ENCODE measurements around the gene TRIP12. TPM values are rescaled to one million over a fixed set of nuclear protein-coding genes. Genes with fewer than 3 reads are reported as not detected.
A peak's percentile ranks its signal among the peaks of the same experiment; 100 is the strongest.
"Not testable (repeated sequence)": the region's sequence is repeated elsewhere in the genome, so short reads cannot be mapped to it uniquely, and the experiment has no call there.

TRIP12 gene
- total RNA-seq, 2 donors from 2014 or later: 194 to 200 TPM

DNA sequence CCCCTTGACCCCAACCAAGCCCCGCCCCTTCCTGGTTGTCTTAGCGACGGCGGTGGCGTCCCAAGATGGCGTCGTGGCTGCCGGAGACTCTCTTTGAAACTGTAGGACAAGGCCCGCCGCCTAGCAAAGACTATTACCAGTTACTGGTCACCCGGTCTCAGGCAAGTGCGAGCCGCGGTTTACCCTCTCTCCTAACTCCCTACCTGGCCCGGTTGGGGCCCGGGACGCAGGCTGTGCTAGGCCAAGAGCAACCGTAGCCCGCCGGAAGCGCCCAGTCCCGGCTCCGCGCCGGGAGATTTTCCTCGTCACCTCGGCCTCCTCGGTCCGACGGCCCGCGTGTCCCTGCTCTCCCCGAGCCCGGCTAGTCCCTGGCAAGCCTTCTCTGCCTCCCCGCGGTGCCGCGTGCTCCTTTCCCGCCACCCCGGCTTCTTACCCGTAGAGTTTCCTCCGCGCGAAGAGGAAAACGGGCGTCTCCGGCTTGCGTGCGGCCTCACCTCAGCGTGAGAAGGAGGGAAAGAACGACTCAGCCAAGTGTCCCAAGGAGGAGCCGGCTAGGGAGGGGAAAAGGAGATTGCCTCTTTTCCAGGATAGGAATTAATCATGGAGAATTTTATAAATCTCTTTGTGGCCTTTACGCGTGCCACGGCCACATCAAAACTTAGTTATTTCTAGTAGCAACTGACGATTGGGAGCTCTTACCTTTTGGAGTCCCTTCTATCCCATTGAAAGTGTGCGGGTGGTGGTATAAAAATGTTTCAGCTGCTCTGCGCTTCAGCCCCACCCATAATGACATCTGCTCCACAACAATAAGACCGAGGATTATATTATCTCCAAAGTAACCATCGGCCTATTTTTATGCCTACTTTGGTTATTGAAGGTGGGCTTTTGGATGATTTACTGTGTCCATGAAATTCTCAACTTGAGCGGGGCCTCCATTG, 909 bp upstream of the TRIP12 start, which contains the start of gene FBXO36:
TSS of gene FBXO36 (plus strand) at position 55 of the 938 bp plus-strand sequence. CDS start at position 66, 11 bp downstream.
- intact Hi-C loops (cut with DNase I): no loop called here
- DNase-seq (ENCODE audit: low spot score): peak; percentile 95

DNA sequence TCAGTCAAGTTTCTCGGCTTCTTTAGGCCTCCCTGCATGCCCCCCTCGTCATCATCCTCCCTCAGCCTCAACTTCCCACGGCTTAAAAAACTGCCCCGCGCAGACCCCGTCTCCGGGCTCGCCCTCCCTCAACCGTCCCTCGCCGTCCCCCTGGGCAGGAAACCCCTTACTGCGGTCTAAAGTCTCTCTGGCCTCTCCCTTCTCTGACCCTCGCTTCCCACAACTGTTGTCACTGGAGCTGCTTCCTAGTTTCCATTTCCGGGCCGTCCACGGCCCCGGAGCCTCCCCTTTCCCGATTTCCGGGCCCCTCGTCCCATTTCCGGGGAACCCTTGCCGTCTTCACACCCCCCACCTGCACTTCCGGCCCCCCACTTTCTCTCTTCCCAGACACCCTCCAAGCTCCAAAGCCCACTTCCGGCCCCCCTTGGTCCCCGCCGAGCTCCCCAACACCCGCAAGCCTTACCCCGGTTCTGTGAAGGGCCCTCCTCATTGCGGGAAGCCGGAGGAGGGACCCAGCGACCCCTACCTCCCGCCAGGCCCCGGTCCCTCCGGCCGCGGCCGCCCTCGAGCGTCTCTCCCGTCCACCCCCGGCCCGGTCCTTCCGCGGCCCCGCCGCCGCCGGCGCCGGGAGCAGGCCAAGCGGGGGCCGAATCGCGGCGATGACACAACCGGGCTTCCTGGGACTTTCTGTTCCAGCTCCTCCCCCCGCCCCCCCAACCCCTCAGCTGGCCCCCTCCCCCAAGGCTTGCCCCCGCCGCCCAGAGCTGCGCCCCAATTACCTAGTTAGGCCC, 513 bp downstream of the TRIP12 start:
- intact Hi-C loops (cut with DNase I): no loop called here
- peak; percentile 92 for DNase-seq (ENCODE audit: low spot score)

DNA sequence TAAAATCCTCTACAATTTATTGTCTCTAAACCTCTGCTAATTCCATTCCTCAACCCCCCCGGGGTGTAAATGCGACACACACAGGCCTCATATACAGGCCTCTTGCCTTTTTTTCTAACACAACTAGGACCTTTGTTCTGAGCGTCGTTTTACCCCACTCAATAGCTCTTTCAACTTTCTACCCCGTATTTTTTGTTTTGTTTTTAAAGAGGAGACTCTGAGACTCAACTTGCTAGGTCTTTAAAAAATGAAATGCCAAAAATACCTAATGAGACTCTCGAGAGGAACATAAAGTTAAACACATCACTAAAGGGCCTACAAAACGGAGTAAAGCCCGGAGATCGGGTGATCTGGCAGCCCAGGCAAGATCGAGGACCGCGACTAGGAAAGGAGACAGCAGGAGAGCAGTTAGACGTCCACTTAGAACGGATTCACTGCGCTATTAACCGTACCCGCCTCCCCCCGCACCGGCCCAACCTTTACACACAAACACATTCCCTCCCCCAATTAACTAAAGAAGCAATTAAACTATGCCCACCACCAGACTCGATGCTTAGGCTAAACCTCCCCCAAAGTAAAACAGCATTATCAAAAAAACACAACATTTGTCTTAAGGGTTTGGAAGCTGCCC, 1.7 kb downstream of the TRIP12 start:
- no peak for DNase-seq (ENCODE audit: low spot score)
- intact Hi-C loops (cut with DNase I): no loop called here

DNA sequence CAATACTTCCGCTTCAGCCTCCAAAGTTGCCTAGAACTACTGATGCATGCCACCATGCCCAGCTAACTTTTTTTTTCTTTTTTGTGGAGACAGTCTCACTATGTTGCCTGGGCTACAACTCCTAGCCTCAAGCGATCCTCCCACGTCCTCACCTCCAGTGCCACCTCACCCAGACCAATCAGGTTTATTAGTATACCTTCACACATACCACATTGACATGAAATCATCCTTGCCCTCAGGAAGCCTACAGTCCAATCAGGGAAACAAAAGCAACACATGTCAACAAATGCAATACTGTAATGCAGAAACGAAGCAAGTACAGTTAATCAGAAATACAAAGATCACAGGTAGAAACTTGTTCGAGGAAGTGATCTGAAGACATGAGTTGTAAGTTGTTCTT, 4.0 kb downstream of the TRIP12 start:
- no peak for DNase-seq (ENCODE audit: low spot score)
- intact Hi-C loops (cut with DNase I): no loop called here

DNA sequence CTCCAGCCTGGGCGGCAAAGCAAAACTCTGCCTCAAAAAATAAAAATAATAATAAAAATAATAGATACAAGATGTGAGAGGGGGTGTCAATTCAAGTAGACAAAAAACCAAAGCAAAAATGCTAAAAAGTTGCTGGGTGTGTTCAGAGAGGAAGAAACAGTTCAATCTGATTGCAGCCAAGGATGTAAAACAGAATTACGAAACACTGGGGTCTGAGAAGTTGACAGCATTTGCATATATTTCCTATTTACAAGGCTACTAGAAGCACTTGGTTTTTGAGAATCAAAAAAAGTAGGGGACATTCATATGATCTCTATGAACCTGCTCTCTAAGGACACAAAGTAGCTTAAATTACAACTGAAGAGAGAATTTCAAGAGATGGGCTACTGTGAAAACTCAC, 7.6 kb downstream of the TRIP12 start:
- intact Hi-C loops (cut with DNase I): no loop called here

DNA sequence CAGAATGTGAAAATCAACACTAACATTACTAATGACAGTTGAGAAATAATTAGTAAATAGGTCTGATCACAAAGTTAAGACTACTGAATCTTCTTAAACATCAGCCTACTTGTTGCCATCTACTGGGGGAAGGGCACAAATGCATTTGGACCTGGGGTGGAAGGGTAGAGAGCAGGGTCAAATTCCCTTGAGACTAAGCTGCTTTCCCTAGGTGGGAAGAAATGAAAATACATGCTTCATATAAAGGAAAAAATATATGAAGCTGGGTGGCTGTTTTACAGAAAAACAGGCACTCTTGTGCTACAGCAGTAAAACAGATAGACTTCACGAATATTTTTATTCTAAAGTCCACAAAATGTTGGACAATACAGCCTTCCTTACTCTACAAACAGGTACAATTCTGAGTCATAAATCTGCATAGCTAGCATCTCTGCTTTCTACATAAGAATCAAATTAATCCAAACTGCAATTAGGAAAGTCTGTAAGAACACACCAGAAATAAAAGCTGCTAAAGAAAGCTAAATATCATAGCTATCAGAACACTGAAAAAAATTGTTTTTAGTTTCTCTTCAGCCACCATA, 10.9 kb downstream of the TRIP12 start:
- DNase-seq (ENCODE audit: low spot score): no peak
- intact Hi-C loops (cut with DNase I): no loop called here

More for the DNA sequence above, 7.6 kb downstream of the TRIP12 start:
- no peak for DNase-seq (ENCODE audit: low spot score)

DNA sequence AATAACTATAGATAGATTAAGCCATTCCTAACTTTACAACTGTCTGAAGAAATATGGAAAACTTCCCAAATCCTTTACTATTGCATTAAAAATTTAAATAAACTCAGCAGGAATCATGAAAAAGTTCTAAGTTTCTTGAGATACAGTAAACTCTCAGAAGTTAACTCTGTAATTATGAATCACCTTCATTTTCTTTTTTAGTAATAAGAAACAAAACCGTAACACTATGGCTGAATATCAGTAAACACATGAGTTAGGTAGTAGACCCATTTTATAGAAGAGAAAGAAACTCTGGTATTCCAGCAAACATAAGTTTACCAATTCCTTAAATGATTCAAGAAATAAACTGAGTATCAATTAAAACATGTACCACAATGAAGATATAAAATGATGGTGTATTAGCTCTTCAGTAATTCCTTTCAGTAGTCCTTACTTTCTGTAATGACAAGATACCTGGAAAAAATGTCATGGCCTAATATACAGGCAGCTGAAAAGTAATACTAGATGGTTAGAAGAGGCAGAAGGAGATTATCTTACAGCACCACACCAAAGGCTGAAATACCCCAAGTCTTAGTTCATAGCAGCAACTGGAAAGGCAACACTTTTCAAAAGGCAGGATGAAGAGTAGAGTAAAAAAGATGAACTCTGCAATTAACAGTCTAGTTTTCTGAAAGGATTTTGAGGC, 11.5 kb downstream of the TRIP12 start:
- intact Hi-C loops (cut with DNase I): no loop called here
- DNase-seq (ENCODE audit: low spot score): no peak

DNA sequence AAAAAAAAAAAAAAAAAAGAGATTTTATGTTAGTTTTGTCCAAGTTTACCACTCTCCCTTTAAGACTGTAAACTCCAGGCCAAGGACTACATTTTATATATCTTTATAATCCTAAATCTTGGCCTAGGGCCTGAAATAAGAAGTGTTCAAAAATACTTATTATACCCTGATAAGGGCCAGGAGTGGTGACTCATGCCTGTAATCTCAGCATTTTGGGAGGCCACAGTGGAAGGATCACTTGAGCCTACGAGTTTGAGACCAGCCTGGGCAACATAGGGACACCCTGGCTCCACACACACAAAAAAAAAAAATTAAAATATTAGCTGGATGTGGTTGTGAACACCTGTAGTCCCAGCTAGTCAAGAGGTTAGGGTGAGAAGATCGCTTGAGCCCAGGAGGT, 12.7 kb downstream of the TRIP12 start:
- intact Hi-C loops (cut with DNase I): no loop called here
- no peak for DNase-seq (ENCODE audit: low spot score)

DNA sequence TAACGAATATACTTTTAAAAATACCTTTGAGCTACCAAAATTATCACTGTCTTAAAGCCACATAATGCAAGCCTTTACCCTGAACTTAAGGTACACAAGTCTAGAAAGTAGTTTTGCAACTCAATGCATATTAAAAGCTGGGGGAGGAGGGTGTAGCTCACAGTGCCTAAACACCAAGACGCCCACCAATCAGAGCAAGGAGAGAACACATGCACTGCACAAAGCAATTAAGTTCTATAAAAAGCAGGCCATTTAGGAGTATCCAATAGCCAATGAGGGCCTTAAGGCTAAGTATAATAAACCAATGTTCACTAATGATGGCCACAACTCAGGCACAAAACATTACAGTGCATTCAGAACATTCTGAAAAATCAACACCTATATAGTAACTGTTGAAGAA, 16.2 kb downstream of the TRIP12 start:
- intact Hi-C loops (cut with DNase I): no loop called here
- no peak for DNase-seq (ENCODE audit: low spot score)

DNA sequence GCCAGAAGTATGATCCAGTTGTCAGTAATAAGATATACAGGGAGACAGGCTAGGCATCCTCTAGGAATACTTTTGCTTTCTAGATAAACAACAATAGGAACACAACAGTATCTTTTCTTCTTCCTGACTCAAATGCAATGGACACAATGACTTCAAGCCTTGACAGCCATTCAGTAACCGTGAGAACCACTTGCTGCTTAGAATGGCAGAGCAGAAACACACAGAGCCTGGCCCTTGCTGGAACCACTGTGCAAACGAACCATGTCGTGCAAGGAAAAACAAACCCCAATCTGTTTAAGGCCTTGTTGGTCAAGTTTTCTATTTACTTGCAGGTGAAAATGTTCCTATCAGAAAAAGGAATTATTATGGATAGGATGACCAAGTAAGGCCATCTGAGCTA, 18.8 kb downstream of the TRIP12 start:
- intact Hi-C loops (cut with DNase I): no loop called here
- no peak for DNase-seq (ENCODE audit: low spot score)

DNA sequence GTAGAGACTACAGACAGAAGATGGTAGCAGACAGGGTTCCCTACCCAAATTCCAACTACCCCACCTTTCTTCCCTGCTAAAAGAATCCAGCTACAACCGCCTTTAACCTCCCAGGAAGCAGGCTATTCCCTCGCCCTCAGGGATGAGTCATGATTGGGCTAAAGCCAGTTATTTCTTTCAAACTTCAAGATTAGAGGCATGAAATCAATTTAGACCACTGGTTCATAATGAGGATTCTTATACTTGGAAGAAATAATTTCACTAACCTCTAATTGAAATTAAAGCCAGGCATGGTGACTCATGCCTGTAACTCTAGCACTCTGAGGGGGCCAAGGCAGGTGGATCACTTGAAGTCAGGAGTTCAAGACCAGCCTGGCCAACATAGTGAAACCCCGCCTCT, 20.0 kb downstream of the TRIP12 start:
- DNase-seq (ENCODE audit: low spot score): no peak
- intact Hi-C loops (cut with DNase I): no loop called here

DNA sequence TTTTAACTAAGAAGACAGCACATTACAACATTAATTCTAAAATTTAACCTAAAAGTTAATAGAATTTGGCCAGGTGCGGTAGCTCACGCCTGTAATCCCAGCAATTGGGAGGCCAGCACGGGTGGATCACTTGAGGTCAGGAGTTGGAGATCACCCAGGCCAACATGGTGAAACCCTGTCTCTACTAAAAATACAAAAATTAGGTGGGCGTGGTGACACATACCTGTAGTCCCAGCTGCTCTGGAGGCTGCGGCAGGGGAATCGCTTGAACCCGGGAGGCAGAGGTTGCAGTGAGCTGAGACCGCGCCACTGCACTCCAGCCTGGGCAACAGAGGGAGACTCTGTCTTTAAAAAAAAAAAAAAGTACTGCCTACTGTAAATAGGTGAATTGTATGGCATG, 21.3 kb downstream of the TRIP12 start:
- intact Hi-C loops (cut with DNase I); DNase-seq (ENCODE audit: low spot score): not testable (repeated sequence)

DNA sequence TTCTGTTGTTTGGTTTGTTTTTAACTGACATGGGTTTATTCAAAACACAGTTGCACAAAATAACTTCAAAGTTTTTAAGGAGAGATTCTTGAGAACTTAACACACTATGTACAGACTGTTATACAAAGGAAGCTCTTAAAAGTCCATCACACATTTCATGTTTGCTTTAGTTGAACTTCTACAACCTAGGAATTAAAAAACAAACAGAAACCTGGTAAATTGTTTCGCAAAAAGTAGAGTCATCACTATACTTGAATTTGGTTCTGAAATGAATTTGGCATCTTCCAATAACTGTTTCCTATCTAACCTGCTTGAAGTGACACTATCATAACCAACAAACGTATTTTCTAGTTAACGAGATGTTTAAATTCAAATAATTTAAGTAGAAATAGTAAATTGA, 21.8 kb downstream of the TRIP12 start:
- no peak for DNase-seq (ENCODE audit: low spot score)

DNA sequence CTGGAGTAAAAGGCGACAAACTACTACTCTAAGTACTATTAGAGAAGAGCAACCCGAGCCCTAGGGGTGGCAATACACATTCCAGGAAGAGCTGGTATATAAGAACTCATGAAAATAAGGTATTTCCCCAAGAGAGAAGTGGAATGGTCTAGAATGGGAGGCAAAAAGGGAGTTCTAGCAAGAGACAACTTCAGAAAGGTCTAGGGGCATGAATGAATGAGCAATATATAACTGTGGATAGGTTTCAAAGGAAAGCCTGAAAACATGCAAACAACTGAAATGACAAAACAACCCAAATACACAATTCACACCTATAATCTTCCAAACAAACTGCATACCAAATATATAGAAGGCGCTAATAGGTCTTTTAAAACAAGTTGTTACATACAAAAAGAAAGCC, 22.2 kb downstream of the TRIP12 start:
- DNase-seq (ENCODE audit: low spot score): no peak
- intact Hi-C loops (cut with DNase I): no loop called here

More for the DNA sequence above, 21.8 kb downstream of the TRIP12 start:
- intact Hi-C loops (cut with DNase I): no loop called here

DNA sequence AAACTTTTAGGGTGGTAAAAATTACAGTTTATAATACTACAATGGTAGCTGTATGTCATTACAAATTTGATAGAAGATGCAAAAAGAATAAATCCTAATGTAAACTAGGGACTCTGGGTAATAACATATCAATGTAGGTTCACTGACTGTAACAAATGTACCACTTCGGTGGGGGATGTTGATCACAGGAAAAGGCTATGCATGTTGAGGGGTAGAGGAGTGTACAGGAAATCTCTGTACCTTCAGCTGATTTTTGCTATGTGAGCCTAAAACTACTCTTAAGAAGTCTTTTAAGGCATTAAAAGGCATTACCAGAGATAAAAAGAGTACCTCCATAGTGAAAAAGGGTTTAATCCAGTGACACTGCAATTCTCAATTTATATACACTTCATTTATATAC, 25.0 kb downstream of the TRIP12 start:
- intact Hi-C loops (cut with DNase I): no loop called here
- DNase-seq (ENCODE audit: low spot score): no peak

DNA sequence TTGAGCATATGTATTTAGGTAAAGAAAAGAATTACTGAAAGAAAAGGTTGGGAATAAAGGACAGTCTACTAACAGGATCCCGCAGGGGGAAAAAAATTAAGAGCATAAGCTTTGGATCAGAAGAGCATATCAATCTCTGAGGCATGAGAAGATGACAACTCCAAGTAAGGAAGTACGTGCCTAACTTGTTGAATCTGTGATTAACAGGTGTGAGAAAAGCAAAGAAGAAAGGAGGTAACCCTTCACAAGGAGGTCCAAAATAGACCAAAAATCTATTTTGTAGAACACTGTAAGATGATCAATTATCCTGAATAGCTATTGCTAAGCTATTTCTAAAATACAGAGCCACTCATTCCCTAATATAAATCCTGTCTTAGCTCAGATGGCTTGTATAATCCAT, 32.8 kb downstream of the TRIP12 start:
- intact Hi-C loops (cut with DNase I): loop anchor here in 1 of 2 donors (5.0 kb wide), 1 partner anchor 663 kb away; no protein-coding TSS in a partner anchor

DNA sequence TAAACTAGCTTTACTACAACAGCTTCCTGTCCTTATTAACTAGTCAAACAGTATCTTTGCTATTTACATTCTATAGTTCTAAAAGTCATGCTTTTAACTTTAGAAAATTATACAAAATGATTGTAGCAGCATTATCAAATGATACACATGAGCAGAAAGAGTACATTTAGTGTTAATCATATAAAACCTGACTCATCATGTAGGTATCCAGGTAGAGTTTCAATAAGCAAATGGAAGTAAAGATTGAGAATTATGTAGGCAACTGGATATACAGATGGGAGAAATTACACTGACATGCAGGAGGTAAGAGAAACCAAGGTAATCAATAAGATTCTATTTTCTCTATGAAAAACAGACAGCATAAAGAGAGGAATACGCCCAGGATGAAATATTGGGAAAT, 33.8 kb downstream of the TRIP12 start:
- intact Hi-C loops (cut with DNase I): loop anchor here in 1 of 2 donors (5.0 kb wide), 1 partner anchor 664 kb away; no protein-coding TSS in a partner anchor
- no peak for DNase-seq (ENCODE audit: low spot score)

More for the DNA sequence above, 32.8 kb downstream of the TRIP12 start:
- no peak for DNase-seq (ENCODE audit: low spot score)

DNA sequence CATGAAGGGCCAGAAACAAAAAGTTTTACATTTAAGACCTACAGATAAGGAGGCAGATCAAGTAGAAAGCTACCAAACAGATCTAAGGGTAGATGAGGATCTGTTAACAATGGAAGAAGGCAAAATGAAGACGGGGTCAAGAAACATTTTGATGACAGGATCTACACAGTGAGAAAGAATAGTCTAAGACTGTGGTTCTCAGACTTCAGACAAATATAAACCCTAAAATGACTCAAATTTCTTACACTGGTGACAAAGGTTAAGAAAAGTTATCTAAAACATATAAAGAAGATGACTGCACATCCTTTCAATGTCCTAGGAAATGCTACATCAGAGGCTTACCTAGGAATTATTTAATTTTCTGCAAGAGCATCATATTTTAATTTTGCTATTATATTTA, 34.4 kb downstream of the TRIP12 start:
- intact Hi-C loops (cut with DNase I): loop anchor here in 1 of 2 donors (5.0 kb wide), 1 partner anchor 665 kb away; no protein-coding TSS in a partner anchor
- no peak for DNase-seq (ENCODE audit: low spot score)

Measured in posterior vena cava (tissue), 2 donors.